Body of pancreas (tissue), 4 donors: ENCODE results near the gene FAM200C.

Experiments used
- CTCF ChIP-seq, 7 experiments: fragments of 450-650 bp in 4 of 7; fragments of 200-600 bp in 3 of 7; sonication (generic) in 3 of 7; IDR thresholded peaks; one replicate each; pipeline ENCODE4 v1.5.1; 2016 to 2019; ENCODE audit warnings: antibody characterized with exemption in 7 of 7
- POLR2A ChIP-seq, 3 donors: fragments of 450-650 bp; IDR thresholded peaks; one replicate each; pipeline ENCODE4 v1.6.1; 2016; ENCODE audit warnings: antibody characterized with exemption in 3 of 3, mild to moderate bottlenecking in 2 of 3

GRCh38 chr5:160441311-160441781 lies 41.5 kb upstream of the FAM200C start:
- TF ChIP-seq POLR2A (IDR thresholded peaks at IDR 0.05) (no peak), CTCF (IDR thresholded peaks at IDR 0.05) (no peak)
